SK-N-SH treated with all-trans-retinoic acid at 6 μM for 48 hours (cell line): ENCODE measurements around the gene DGKE.

ENCODE experiments used
- ARNTL ChIP-seq: fragments of 450-650 bp; formaldehyde crosslinking; IDR thresholded peaks from 2 replicates; pipeline ENCODE4 v1.5.0; 2020; ENCODE audit warnings: low read depth, mild to moderate bottlenecking, moderate library complexity, borderline replicate concordance
- BACH2 ChIP-seq: fragments of 250-450 bp; sonication (Bioruptor Pico); IDR thresholded peaks from 2 replicates; pipeline ENCODE4 v1.9.0; 2021; ENCODE audit warnings: mild to moderate bottlenecking, borderline replicate concordance
- ESRRG ChIP-seq: fragments of 250-450 bp; sonication (Bioruptor Pico); IDR thresholded peaks from 2 replicates; pipeline ENCODE4 v1.6.1; 2021; ENCODE audit warnings: mild to moderate bottlenecking
- SNAI2 ChIP-seq: fragments of 250-450 bp; sonication (Bioruptor Pico); IDR thresholded peaks from 2 replicates; pipeline ENCODE4 v1.5.0; 2020; ENCODE audit warnings: mild to moderate bottlenecking, moderate library complexity
- TCF4 ChIP-seq: fragments of 250-450 bp; sonication (Bioruptor Pico); IDR thresholded peaks from 2 replicates; pipeline ENCODE4 v1.8.0; 2021; ENCODE audit warnings: mild to moderate bottlenecking, moderate library complexity, borderline replicate concordance
- ZC3H10 ChIP-seq: fragments of 250-450 bp; sonication (Bioruptor Pico); IDR thresholded peaks from 2 replicates; pipeline ENCODE4 v1.5.1; 2021; ENCODE audit warnings: mild to moderate bottlenecking, moderate library complexity
- ZFP30 ChIP-seq: fragments of 450-650 bp; formaldehyde crosslinking; IDR thresholded peaks from 2 replicates; pipeline ENCODE4 v1.5.0; 2022; ENCODE audit warnings: mild to moderate bottlenecking, moderate library complexity

- TF ChIP-seq ZC3H10 (CRISPR knock-in tag) (no peak), ZFP30 (CRISPR knock-in tag) (no peak), SNAI2 (CRISPR knock-in tag) (no peak), ARNTL (no peak), BACH2 (CRISPR knock-in tag) (no peak), TCF4 (CRISPR knock-in tag) (no peak), ESRRG (no peak)
Observed at GRCh38 chr17:56876766-56877179, 42.8 kb downstream of the DGKE start.
